ENCODE measurements around the gene THBD.

The THBD gene

GRCh38 chr20:23003881-23004460 lies 45.5 kb downstream of the THBD start:
- Histone ChIP-seq H3K79me2 (ENCODE audit: low read length) (no peaks in the 10 kb centered on the region), H3K9me2 (replicated peaks; ENCODE audit: insufficient read depth, low read length) (no peaks in the 10 kb centered on the region), H3K27me3 (replicated peaks; ENCODE audit: insufficient read depth, low read length) (no peaks in the 10 kb centered on the region), H3F3A (ENCODE audit: insufficient read depth, low read length) (no peaks in the 10 kb centered on the region), H3K4me1 (ENCODE audit: low read length) (no peaks in the 10 kb centered on the region), H3K4me3 (ENCODE audit: low read length) (no peak overlapping the region), H3K9me3 (replicated peaks; ENCODE audit: insufficient read depth, low read length) (no peaks in the 10 kb centered on the region), H3K9ac (ENCODE audit: low read length) (no peak overlapping the region), H3K36me3 (replicated peaks; ENCODE audit: insufficient read depth, low read length) (no peaks in the 10 kb centered on the region), H3K4me2 (ENCODE audit: low read depth, low read length) (no peak overlapping the region), H4K20me1 (ENCODE audit: insufficient read depth, low read length) (no peaks in the 10 kb centered on the region), H3K27ac (ENCODE audit: low read length) (no peak overlapping the region), H2AFZ (ENCODE audit: low read length) (no peak overlapping the region)
- no peak for DNase-seq
- TF ChIP-seq EZH2 (optimal IDR thresholded peaks at IDR 0.05; ENCODE audit: low read depth, low read length) (no peak), CTCF (IDR thresholded peaks at IDR 0.05; ENCODE audit: low read length) (no peak), EZH2phosphoT487 (IDR thresholded peaks at IDR 0.05; ENCODE audit: low read length) (no peak)

DNA sequence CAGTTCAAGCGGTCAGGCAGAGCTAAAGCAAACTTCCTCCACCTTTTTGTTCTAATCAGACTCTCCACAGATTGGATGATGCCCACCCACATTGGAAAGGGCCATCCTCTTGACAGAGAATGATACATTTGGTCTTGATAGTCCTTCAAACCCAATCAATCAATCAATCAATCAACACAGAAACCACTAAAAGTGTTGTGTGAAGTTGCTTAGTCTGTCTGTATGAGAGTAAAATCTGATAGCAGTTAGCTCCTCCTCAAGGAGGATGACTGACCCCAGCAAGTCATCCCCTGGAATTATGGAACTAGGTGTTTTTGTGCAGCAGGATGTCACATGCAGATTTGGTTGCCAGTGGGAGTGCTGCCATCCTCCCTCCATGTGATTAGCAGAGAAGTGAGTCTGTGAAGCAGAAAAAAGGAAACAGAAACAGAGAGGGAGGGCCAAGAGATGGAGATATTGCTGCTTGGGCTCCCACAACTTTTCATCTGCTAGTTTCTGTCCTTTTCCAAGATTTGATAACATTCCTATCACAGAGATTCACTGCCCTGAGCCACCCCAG lies 46.3 kb downstream of the THBD start:
- Histone ChIP-seq H3K9me2 (replicated peaks; ENCODE audit: insufficient read depth, low read length) (no peaks in the 10 kb centered on the region), H3K4me1 (ENCODE audit: low read length) (no peaks in the 10 kb centered on the region), H3K27ac (ENCODE audit: low read length) (no peak overlapping the region), H2AFZ (ENCODE audit: low read length) (no peak overlapping the region), H3K4me3 (ENCODE audit: low read length) (no peak overlapping the region), H3K36me3 (replicated peaks; ENCODE audit: insufficient read depth, low read length) (no peaks in the 10 kb centered on the region), H3F3A (ENCODE audit: insufficient read depth, low read length) (no peaks in the 10 kb centered on the region), H3K9me3 (replicated peaks; ENCODE audit: insufficient read depth, low read length) (no peaks in the 10 kb centered on the region), H3K27me3 (replicated peaks; ENCODE audit: insufficient read depth, low read length) (no peaks in the 10 kb centered on the region), H3K4me2 (ENCODE audit: low read depth, low read length) (no peak overlapping the region), H3K79me2 (ENCODE audit: low read length) (no peaks in the 10 kb centered on the region), H4K20me1 (ENCODE audit: insufficient read depth, low read length) (no peaks in the 10 kb centered on the region), H3K9ac (ENCODE audit: low read length) (no peak overlapping the region)
- DNase-seq = no peak
- no peak for TF ChIP-seq EZH2 (optimal IDR thresholded peaks at IDR 0.05; ENCODE audit: low read depth, low read length)
- no peak for TF ChIP-seq EZH2phosphoT487 (IDR thresholded peaks at IDR 0.05; ENCODE audit: low read length)
- no peak for TF ChIP-seq CTCF (IDR thresholded peaks at IDR 0.05; ENCODE audit: low read length)

GRCh38 chr20:23002276-23002675 lies 47.2 kb downstream of the THBD start:
- H3K36me3 ChIP-seq (replicated peaks; ENCODE audit: insufficient read depth, low read length) = no peaks in the 10 kb centered on the region
- no peaks in the 10 kb centered on the region for H3K4me1 ChIP-seq (ENCODE audit: low read length)
- H3K9me2 ChIP-seq (replicated peaks; ENCODE audit: insufficient read depth, low read length) = no peaks in the 10 kb centered on the region
- DNase-seq = no peak
- no peaks in the 10 kb centered on the region for H3K9me3 ChIP-seq (replicated peaks; ENCODE audit: insufficient read depth, low read length)
- no peak overlapping the region for H3K4me3 ChIP-seq (ENCODE audit: low read length)
- no peak overlapping the region for H3K9ac ChIP-seq (ENCODE audit: low read length)
- H3K4me2 ChIP-seq (ENCODE audit: low read depth, low read length) = no peak overlapping the region
- H3F3A ChIP-seq (ENCODE audit: insufficient read depth, low read length) = no peaks in the 10 kb centered on the region
- no peaks in the 10 kb centered on the region for H3K27me3 ChIP-seq (replicated peaks; ENCODE audit: insufficient read depth, low read length)
- no peak overlapping the region for H2AFZ ChIP-seq (ENCODE audit: low read length)
- H3K79me2 ChIP-seq (ENCODE audit: low read length) = no peaks in the 10 kb centered on the region
- H4K20me1 ChIP-seq (ENCODE audit: insufficient read depth, low read length) = no peaks in the 10 kb centered on the region
- H3K27ac ChIP-seq (ENCODE audit: low read length) = no peak overlapping the region
- no peak for TF ChIP-seq EZH2 (optimal IDR thresholded peaks at IDR 0.05; ENCODE audit: low read depth, low read length)
- TF ChIP-seq CTCF (IDR thresholded peaks at IDR 0.05; ENCODE audit: low read length) = no peak
- no peak for TF ChIP-seq EZH2phosphoT487 (IDR thresholded peaks at IDR 0.05; ENCODE audit: low read length)
